HFF-Myc (cell line): Measurements from ENCODE around the gene GMDS.

ENCODE experiments used
- DNase-seq: peaks from one replicate; pipeline ENCODE4 v3.0.0-alpha.2; 2011; ENCODE audit warnings: low read depth; ENCODE audit errors: extremely low read depth
- H3K4me3 ChIP-seq: replicated peaks from 2 replicates; pipeline ENCODE4 v1.5.1; 2011; ENCODE audit warnings: low read depth, mild to moderate bottlenecking, control low read depth, low read length
- TF ChIP-seq, protein P1 (sequence below): IDR thresholded peaks from 2 replicates; pipeline ENCODE4 v1.5.1; 2012; ENCODE audit warnings: mild to moderate bottlenecking, low read depth, low read length, control low read depth; ENCODE audit errors: missing control alignments

GMDS gene

DNA sequence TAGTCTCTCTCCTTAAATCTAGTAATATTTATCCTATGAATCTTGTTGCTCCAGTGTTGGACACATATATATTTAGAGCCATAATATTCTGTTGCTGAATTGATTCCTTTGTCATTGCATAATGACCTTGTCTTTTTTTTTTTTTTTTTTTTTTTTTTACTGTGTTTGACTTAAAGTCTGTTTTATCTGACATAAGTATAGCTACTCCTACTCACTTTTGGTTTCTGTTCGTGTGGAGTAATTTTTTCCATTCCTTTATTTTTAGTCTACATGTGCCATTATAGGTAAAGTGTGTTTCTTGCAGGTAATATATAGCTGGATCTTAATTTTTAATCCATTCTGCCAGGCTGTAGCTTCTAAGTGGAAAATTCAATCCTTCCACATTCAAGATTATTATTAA lies 166.5 kb downstream of the GMDS start:
- no peak for DNase-seq
- TF ChIP-seq, protein P1, sequence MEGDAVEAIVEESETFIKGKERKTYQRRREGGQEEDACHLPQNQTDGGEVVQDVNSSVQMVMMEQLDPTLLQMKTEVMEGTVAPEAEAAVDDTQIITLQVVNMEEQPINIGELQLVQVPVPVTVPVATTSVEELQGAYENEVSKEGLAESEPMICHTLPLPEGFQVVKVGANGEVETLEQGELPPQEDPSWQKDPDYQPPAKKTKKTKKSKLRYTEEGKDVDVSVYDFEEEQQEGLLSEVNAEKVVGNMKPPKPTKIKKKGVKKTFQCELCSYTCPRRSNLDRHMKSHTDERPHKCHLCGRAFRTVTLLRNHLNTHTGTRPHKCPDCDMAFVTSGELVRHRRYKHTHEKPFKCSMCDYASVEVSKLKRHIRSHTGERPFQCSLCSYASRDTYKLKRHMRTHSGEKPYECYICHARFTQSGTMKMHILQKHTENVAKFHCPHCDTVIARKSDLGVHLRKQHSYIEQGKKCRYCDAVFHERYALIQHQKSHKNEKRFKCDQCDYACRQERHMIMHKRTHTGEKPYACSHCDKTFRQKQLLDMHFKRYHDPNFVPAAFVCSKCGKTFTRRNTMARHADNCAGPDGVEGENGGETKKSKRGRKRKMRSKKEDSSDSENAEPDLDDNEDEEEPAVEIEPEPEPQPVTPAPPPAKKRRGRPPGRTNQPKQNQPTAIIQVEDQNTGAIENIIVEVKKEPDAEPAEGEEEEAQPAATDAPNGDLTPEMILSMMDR, result no peak
- H3K4me3 ChIP-seq, result no peak overlapping the region

DNA sequence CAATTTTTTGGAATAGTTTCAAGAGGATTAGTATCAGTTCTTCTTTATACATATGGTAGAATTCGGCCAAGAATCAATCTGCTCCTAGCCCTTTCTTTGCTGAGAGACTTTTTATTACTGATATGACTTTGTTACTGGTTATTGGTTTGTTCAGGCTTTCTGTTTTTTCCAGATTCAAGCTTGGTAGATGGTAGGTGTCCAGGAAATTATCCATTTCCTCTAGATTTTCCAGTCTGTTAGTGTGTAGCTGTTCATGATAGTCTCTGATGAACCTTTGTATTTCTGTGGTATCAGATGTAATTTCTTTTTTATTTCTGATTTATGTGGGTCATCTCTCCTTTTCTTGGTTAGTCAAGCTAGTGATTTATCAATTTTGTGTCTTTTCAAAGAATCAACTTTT lies 167.6 kb downstream of the GMDS start:
- TF ChIP-seq, protein P1, result no peak
- no peak overlapping the region for H3K4me3 ChIP-seq
- no peak for DNase-seq

DNA sequence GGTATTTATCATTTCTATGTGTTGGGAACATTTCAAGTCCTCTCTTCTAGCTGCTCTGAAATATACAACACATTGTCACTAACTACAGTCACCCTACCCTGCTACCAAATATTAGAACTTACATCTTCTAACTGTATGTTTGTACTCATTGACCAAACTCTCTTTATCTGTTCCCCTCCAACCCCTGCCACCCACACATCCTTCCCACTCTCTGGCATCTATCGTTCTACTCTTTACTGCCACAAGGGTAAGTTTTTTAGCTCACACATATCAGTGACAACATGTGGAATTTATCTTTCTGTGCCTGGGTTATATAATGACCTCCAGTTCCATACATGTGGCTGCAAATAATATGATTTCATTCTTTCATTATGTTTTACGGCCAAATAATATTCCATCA lies 171.9 kb downstream of the GMDS start:
- DNase-seq, result no peak
- TF ChIP-seq, protein P1, result no peak
- no peak overlapping the region for H3K4me3 ChIP-seq

DNA sequence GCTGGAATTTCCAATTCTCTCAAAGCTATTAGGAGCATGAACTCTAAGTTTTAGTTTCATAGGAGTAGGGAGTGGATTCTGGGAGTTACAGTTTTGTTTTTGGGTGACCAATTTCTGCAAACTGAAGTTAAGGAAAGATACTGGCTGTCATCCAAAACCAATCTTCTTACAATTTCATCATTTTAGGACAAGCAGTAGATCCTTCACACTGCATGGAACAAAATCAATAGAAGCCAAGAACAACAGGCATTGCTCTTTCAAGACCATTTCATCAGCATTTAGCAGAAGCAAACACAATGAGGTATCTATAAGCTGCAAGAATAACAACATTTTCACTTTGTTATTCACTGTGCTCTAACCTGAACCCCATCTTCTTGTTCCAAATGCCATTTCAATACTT lies 173.0 kb downstream of the GMDS start:
- TF ChIP-seq, protein P1, result no peak
- DNase-seq, result no peak
- H3K4me3 ChIP-seq, result no peak overlapping the region

DNA sequence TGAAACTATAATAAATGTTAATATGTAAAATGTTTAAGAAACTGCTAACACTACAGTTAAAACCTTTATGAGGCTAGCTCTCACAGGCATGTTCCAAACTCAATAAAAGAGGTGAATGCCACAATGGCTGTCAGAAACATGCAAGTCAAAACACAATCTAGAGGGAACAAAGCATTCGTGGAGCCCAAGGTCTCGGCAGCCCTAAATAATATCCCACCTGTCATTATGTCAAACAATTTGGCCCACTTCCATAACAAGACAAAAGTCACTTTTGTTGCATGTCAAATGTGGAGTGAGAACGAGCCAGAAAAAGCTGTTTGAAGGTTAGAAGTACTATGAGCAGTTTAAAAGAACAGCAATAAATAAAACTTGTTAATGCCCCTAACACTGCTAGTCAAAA lies 181.9 kb downstream of the GMDS start:
- H3K4me3 ChIP-seq, result no peak overlapping the region
- TF ChIP-seq, protein P1, result no peak

DNA sequence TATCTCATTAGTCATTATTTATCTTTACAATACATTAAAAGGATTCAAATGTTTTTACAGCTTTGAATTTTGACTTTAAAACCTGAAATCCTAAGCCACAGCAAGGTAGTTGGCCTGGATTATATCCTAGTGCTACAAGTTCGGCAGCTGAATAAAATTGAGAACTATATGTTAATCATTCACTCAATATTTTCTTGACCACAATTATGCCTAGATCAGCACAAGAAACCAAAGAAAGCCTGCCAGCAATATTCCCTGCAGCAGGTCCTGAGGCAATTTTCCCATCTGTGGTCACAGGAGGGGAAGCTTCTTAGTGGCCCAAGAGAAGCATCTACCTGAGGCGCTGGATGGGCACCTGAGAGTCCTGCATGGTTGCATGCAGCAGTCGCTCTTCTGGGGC lies 183.5 kb downstream of the GMDS start:
- TF ChIP-seq, protein P1, result no peak
- DNase-seq, result no peak
- H3K4me3 ChIP-seq, result no peak overlapping the region

More for the DNA sequence above, 181.9 kb downstream of the GMDS start:
- DNase-seq, result no peak

DNA sequence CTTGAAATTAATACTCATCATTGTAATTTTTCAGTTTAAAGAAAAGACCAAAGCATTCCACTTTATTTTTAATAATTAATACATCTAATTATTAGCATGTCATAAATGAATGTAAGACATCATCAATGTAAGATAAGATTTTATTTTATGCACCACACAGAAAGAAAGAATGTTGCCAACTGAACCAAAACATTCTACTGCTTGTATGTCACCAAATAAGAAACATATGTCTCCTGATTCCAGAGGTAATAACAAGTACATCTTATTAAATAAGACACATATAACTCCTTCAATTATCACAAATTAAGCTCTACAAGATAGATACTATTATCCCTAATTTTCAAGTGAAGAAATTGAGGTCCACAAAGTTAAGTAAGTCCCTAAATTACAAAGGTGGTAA lies 189.5 kb downstream of the GMDS start:
- no peak for DNase-seq
- TF ChIP-seq, protein P1, result no peak
- no peak overlapping the region for H3K4me3 ChIP-seq
